Colon (tissue), 2 donors: ENCODE measurements around the gene DUSP9.
"Not testable (repeated sequence)": the region's sequence is repeated elsewhere in the genome, so short reads cannot be mapped to it uniquely, and the experiment has no call there.

Experiments used
- FAIRE-seq: peaks from 2 replicates; lab custom pipeline; 2012; peaks lifted over from hg19 to GRCh38; lab: Jason Lieb, UNC
- donor health status: control.
- donor health status: control.

Gene DUSP9

DNA sequence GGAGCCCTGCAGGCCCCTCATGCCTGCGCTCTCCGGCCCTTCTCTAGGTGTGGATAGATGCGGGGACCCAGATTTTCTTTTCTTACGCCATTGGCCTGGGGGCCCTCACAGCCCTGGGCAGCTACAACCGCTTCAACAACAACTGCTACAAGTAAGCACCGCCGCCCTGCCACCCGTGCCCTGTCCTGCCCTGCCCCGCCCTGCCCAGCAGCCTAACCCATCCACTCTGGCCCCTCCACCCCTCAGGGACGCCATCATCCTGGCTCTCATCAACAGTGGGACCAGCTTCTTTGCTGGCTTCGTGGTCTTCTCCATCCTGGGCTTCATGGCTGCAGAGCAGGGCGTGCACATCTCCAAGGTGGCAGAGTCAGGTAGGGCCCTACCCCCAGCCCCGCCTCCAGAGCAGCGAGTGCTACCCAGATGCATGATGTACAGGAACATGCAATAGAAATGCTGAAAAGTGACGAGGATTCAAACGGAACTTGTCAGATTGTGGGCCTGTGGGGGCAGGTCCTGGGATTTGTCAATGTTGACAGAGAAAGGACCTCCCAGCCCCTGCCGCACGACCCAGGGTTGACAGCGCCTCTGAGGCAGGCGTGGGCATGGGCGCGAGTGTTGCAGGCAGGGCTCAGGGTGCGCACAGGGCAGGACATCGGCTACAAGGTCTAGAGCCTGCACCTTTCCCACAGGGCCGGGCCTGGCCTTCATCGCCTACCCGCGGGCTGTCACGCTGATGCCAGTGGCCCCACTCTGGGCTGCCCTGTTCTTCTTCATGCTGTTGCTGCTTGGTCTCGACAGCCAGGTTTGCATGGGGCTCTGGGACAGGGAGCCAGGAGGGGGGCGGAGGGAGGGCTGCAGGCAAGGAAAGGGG, 46.4 kb downstream of the DUSP9 start:
- no peak for FAIRE-seq

DNA sequence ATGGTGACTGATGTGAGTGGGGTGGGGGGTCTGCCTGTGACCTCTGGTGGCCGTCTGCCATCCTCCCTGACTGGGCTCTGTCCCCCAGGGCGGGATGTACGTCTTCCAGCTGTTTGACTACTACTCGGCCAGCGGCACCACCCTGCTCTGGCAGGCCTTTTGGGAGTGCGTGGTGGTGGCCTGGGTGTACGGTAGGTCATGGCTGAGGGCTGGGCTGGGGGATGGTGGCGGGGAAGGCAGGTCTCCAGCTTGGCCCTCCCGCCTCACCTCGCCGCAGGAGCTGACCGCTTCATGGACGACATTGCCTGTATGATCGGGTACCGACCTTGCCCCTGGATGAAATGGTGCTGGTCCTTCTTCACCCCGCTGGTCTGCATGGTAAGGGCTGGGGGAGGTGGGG, 47.3 kb downstream of the DUSP9 start:
- not testable (repeated sequence) for FAIRE-seq

DNA sequence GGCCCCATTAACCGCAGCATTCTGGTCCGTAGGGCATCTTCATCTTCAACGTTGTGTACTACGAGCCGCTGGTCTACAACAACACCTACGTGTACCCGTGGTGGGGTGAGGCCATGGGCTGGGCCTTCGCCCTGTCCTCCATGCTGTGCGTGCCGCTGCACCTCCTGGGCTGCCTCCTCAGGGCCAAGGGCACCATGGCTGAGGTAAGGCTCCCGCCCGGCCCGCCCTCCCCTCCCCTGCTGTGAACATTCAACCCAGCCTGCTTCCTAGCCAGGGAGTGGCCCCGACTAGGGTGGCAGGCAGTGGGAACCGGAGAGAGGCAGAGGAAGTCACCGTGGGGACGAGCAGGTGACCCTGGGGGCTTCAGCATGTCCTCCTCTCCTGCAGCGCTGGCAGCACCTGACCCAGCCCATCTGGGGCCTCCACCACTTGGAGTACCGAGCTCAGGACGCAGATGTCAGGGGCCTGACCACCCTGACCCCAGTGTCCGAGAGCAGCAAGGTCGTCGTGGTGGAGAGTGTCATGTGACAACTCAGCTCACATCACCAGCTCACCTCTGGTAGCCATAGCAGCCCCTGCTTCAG, 47.8 kb downstream of the DUSP9 start:
- no peak for FAIRE-seq

DNA sequence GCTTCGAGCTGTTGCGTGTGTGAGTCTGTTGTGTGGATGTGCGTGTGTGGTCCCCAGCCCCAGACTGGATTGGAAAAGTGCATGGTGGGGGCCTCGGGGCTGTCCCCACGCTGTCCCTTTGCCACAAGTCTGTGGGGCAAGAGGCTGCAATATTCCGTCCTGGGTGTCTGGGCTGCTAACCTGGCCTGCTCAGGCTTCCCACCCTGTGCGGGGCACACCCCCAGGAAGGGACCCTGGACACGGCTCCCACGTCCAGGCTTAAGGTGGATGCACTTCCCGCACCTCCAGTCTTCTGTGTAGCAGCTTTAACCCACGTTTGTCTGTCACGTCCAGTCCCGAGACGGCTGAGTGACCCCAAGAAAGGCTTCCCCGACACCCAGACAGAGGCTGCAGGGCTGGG, 49.1 kb downstream of the DUSP9 start:
- FAIRE-seq: no peak

DNA sequence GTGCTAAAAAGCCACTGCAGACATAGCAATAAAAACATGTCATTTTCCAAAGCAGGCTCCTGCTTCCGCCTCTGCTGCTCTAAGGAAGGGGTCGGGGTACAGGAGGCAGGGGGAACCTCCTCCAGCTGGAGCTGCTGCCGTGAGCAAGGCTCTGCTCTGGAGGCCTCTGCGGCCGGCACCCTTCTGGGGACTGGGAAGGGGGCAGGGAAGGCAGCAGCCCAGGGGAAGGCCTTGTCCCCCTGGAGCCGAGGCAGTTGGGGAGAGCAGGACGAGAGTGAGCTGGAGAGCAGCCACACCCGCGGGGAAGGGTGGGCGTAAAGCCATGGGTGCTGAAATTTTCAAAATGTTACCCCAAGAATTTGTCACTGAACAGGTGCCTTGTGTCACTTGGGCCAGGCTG, 49.5 kb downstream of the DUSP9 start:
- not testable (repeated sequence) for FAIRE-seq

DNA sequence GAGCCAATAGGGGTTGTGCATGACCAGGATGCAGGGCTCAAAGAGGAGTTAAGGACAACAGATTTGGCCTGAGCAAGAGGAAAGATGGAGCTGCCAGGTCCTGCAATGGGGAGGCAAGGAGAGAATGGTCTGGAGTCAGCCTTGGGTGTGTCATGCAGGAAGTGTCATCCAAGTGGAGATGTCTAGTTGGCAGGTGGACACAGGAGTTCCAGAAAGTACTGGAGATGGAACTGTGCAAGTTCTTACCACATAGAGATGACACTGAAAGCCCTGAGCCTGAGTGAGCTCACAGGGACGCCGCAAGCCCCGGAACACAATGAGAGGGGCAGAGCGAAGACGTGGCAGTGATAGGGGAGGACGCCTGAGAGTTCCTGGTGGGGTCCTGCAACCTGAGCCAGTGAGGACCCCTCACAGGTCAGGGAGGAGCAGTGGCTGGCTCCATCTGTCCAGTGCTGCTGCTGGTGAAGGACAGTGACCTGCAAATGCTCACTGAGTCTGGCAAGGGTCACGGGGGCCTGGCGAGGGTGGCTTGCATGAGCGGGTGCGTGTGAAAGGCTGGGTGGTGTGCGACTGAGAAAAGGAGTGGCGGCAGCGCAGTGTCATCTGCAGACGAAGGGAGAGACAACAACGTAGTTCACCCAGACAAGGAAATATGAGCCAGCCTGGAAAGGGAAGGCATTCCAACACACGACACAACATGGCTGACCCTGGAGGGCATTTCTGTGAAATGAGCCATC, 50.2 kb downstream of the DUSP9 start:
- FAIRE-seq: not testable (repeated sequence)

DNA sequence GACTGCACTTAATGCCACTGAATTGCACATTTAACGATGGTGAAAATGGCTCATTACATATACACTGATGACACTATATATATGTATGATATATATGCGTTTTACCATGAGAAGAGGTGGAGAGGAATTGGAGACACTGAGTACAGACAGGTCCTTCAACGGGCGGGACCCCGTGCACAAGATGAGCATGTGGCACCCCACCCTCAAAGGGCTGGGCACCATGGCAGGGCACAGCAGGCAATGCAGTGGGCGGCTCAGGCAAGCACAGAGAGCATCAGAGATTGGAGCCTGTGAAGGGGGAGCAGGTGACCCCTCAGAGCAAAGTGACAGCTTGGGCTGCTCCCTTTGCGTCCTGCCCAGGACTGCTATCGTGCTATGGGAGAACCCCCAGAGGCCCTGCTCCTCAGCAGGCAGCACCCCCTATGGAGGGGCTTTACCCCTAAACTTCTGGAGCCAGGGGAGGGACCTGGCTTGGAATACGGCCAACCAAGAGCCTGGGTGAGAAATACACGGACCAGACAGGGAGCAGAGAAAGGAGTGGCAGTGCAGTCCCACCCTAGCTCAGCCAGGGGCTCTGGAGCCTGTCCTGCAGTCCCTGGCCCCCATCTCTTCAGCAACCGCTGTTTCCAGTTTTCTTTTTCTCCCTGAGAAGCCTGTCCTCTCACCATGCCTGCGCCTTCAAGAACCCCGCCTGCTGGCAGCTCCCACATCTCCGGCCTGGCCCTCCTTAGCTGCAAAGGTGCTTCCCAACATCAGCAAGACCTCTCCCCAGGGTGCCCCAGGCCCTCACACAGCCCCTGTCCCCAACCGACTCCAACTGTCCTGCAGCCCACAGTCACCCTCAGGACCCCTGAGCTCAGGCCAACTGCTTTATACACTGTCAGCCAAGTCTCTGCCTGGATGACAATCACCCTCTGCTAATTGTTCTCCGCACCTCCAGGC, 51.2 kb downstream of the DUSP9 start:
- FAIRE-seq: no peak

DNA sequence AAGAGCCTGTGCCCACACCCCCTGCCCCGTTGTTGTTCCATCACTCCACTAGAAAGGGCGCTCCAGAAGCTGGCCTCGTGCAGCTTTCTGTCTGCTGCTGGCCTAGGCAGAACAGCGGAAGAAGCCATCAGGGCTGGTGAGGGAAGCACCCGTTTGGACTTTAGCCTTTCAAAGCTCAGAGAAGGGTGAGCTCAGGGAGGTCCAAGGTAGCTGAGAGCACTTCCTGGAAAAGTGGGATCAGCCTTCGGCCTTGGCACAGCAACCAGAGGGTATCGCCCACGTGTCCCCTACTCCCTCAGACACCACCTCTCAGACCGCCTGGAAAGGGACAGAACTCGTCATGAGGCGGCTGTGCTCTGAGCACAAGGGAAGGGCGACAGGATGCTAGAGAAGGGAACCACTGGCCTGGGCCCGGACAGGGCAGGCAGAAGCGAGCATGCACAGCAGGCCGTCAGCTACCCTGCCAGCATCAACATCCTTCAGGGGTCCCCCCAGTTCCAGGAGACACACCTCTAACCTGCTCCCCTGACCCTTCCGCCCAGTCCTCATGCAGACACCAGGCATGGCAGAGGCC, 52.3 kb downstream of the DUSP9 start:
- not testable (repeated sequence) for FAIRE-seq

DNA sequence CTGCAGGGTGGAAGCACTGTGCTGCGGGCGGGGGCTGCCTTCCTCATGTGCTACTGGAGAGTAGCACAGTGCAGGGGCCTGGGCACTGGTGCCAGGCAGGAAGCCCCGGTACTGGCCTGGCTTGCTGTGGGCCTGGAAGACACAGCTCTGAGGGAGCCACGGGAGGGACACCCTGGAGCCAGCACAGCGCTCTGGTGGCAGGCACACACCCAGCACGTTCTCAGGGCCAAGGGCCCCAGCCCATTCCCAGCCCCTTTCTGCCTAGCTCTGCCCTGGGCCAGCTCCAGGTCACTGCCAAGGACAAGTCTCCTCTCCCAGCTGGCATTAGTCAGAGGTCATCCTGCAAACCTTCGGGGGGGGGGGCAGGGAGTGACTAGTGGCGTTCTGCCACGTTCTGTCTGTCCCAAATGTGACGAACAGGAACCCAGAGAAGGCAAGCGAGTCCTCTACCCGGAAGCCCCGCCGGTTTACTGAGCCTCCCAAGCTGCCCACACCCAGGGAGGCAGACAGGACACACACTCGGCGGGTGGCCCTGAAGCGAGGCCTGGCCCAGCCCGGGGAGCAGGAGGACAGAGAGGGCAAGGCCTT, 52.9 kb downstream of the DUSP9 start:
- FAIRE-seq: not testable (repeated sequence)

DNA sequence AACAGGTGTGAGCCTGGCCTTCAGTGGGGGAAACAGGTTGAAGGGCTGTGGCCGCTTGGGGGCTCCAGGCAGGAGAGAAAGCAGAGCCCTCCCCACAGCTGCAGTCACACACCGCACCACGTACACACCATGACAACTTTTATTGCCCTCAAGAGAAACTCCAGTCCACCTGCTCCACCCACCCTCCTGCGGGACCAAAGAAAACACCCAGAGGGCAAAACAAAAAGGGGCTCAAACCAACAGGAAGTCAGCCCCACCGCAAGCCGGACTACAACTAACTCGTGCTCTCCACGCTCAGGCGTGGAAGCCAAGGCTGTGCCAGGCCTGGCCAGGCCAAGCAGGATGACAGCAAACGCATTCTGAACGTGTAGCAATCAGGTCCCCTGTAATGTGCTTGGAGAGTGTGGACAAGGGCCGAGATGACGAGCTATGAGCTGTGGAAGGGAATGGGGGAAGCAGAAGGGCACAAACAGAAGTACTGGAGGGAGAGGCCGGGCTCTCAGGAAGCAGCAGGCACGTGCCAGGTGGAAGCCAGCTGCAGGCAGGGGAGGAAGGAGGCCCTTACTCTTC, 53.5 kb downstream of the DUSP9 start:
- FAIRE-seq: no peak
